Endothelial cell (in vitro differentiated cells): ENCODE measurements around the gene MAN2A2. TPM values are rescaled to one million over a fixed set of nuclear protein-coding genes. Genes with fewer than 3 reads are reported as not detected.

Experiments
- DNase-seq: peaks from one replicate; pipeline ENCODE4 v3.0.0; 2021; ENCODE audit warnings: low spot score
- H3K27ac Mint-ChIP-seq: one replicate; pipeline ENCODE4 v1.8.0; 2021; ENCODE audit warnings: mixed read lengths, inconsistent platforms; ENCODE audit not compliant: unreplicated experiment
- H3K27me3 Mint-ChIP-seq: one replicate; pipeline ENCODE4 v1.8.0; 2021; ENCODE audit warnings: mild to moderate bottlenecking, moderate library complexity, mixed read lengths, inconsistent platforms; ENCODE audit not compliant: unreplicated experiment
- H3K36me3 Mint-ChIP-seq: one replicate; pipeline ENCODE4 v1.8.0; 2021; ENCODE audit warnings: mild to moderate bottlenecking, low read depth, mixed read lengths, inconsistent platforms; ENCODE audit not compliant: unreplicated experiment
- H3K4me1 Mint-ChIP-seq: one replicate; pipeline ENCODE4 v1.8.0; 2021; ENCODE audit warnings: mild to moderate bottlenecking, mixed read lengths, inconsistent platforms; ENCODE audit not compliant: unreplicated experiment
- H3K4me3 Mint-ChIP-seq: one replicate; pipeline ENCODE4 v1.8.0; 2021; ENCODE audit warnings: mild to moderate bottlenecking, mixed read lengths, inconsistent platforms; ENCODE audit not compliant: unreplicated experiment
- H3K9me3 Mint-ChIP-seq: one replicate; pipeline ENCODE4 v1.8.0; 2021; ENCODE audit warnings: mixed read lengths, inconsistent platforms; ENCODE audit not compliant: unreplicated experiment
- total RNA-seq: library from RNA; stranded (reverse); fragmentation: NEBNext Ultra II Directional; extraction: Animal tissue kit (Norgen Biotek cat#: 25700); gene quantifications from one replicate; pipeline ENCODE4 v1.2.1, GENCODE V29; 2021; ENCODE audit not compliant: unreplicated experiment
- TF ChIP-seq, protein P1 (sequence below): fragments of 200-600 bp; sonication (generic); IDR thresholded peaks from one replicate; pipeline ENCODE4 v1.5.0; 2021; ENCODE audit warnings: antibody characterized with exemption; ENCODE audit not compliant: unreplicated experiment

MAN2A2 gene
- total RNA-seq, 1 donor from 2014 or later, result 72.2 TPM

DNA sequence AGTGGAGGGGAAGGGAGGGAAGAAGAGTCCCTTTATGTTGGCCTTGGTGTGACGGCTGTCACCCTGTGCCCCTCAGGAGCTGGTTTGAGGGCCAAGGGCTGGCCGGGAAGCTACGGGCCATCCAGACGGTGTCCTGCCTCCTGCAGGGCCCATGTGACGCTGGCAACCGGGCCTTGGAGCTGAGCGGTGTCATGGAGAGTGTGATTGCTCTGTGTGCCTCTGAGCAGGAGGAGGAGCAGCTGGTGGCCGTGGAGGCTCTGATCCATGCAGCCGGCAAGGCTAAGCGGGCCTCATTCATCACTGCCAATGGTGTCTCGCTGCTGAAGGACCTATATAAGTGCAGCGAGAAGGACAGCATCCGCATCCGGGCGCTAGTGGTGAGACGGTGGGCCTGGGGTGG lies 43.4 kb downstream of the MAN2A2 start:
- Mint-ChIP-seq H3K9me3 (no peaks in the 10 kb centered on the region), H3K27ac (no peak overlapping the region), H3K27me3 (no peaks in the 10 kb centered on the region), H3K4me3 (no peak overlapping the region), H3K4me1 (no peaks in the 10 kb centered on the region), H3K36me3 (peaks cover 28% of the 10 kb centered on the region)
- DNase-seq, result no peak
- TF ChIP-seq, protein P1, sequence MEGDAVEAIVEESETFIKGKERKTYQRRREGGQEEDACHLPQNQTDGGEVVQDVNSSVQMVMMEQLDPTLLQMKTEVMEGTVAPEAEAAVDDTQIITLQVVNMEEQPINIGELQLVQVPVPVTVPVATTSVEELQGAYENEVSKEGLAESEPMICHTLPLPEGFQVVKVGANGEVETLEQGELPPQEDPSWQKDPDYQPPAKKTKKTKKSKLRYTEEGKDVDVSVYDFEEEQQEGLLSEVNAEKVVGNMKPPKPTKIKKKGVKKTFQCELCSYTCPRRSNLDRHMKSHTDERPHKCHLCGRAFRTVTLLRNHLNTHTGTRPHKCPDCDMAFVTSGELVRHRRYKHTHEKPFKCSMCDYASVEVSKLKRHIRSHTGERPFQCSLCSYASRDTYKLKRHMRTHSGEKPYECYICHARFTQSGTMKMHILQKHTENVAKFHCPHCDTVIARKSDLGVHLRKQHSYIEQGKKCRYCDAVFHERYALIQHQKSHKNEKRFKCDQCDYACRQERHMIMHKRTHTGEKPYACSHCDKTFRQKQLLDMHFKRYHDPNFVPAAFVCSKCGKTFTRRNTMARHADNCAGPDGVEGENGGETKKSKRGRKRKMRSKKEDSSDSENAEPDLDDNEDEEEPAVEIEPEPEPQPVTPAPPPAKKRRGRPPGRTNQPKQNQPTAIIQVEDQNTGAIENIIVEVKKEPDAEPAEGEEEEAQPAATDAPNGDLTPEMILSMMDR, result no peak

DNA sequence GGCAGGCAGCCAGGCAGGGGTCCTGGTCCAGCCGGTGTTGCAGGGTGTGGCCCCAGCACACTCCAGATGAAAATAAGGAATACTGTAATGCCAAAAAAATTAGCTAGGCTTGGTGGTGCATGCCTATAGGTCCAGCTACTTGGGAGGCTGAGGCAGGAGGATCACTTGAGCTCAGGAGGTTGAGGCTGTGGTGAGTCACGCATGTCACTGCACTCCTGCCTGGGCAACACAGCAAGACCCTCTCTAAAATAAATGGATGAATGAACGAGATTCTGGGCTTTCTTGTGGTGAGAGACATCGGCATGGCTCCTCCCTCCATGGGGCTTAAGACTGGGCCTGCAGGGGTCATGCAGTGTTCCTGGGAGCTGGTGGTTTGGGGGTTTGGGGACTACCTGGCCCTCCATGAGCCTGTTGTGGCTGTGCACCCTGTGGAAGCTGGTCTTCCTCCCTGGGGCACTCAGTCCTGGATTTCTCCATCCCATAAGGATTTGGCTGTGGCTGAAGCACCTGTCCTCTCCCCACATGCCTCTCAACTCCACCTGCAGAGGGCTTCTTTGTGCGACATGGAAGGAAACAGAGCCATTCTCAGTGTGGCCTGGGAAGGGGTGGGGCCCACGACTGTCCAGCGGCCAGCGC lies 44.0 kb downstream of the MAN2A2 start:
- Mint-ChIP-seq H3K4me3 (no peak overlapping the region), H3K27me3 (no peaks in the 10 kb centered on the region), H3K27ac (no peak overlapping the region), H3K9me3 (no peaks in the 10 kb centered on the region), H3K36me3 (peaks cover 31% of the 10 kb centered on the region), H3K4me1 (no peaks in the 10 kb centered on the region)
- TF ChIP-seq, protein P1, result no peak
- no peak for DNase-seq

DNA sequence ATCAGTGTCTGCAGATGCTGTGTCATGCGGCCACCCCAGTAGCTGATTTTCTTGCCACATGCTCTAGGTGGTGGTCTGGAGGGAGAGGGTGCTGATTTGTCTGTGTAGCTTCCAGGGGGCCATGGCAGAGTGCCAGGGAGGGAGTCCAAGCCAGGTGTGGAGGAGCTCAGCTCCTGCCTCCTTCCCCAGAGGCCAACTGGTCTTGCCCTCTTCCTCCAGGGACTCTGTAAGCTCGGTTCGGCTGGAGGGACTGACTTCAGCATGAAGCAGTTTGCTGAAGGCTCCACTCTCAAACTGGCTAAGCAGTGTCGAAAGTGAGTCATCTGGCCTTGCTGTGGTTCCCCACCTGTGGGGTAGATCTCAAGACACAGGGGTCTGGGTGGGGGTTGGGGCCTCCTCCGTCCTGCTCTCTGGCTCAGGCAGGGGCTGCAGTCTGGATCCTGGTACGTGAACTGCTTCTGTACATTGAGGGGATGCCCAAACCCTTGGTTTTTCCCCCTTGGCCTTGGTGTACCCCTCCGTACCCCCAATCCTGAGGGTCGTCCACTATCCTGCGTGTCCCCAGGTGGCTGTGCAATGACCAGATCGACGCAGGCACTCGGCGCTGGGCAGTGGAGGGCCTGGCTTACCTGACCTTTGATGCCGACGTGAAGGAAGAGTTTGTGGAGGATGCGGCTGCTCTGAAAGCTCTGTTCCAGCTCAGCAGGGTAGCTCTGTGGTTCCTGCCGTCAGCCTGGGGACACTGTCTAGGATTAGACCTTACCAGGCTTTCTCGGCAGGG lies 44.7 kb downstream of the MAN2A2 start:
- TF ChIP-seq, protein P1, result no peak
- Mint-ChIP-seq H3K27ac (no peak overlapping the region), H3K4me3 (no peak overlapping the region), H3K4me1 (no peaks in the 10 kb centered on the region), H3K27me3 (no peaks in the 10 kb centered on the region), H3K9me3 (no peaks in the 10 kb centered on the region), H3K36me3 (peaks cover 37% of the 10 kb centered on the region)
- no peak for DNase-seq

DNA sequence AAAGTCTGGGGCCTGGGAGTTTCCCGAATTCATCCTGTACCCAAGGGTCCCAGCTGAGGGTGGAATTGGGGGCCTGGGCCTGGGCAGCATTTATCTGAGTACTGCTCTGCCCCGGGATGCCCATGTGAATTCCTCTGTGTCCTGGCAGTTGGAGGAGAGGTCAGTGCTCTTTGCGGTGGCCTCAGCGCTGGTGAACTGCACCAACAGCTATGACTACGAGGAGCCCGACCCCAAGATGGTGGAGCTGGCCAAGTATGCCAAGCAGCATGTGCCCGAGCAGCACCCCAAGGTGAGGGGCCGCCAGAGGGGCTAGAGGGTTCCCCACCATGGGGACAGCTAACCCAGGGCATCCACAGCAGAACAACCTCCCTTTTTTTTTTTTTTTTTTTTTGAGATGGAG lies 45.4 kb downstream of the MAN2A2 start:
- no peaks in the 10 kb centered on the region for H3K4me1 Mint-ChIP-seq
- TF ChIP-seq, protein P1, result no peak
- no peak overlapping the region for H3K27ac Mint-ChIP-seq
- no peaks in the 10 kb centered on the region for H3K9me3 Mint-ChIP-seq
- peaks cover under 1% of the 10 kb centered on the region for H3K27me3 Mint-ChIP-seq
- DNase-seq, result no peak
- no peak overlapping the region for H3K4me3 Mint-ChIP-seq
- peaks cover 40% of the 10 kb centered on the region for H3K36me3 Mint-ChIP-seq
